Thymus (tissue), 11 donors: ENCODE measurements around the gene APC2. TPM values are rescaled to one million over a fixed set of nuclear protein-coding genes. Genes with fewer than 3 reads are reported as not detected.

ENCODE experiments used
- DNase-seq, 9 donors: peaks; one replicate each; pipeline ENCODE4 v3.0.0-alpha.2; 2013; ENCODE audit warnings: low spot score in 9 of 9, low read depth in 6 of 9, missing footprints in 1 of 9
- H3K27ac ChIP-seq, 2 donors: one replicate each; pipeline ENCODE4 v1.5.1; 2013; ENCODE audit warnings: control low read depth in 1 of 2, low read depth in 1 of 2, low read length in 1 of 2, mild to moderate bottlenecking in 1 of 2, moderate library complexity in 1 of 2
- H3K27me3 ChIP-seq, 2 donors: one replicate each; pipeline ENCODE4 v1.5.1; 2013; ENCODE audit warnings: low read length in 1 of 2; ENCODE audit not compliant: control insufficient read depth in 2 of 2, insufficient read depth in 1 of 2
- H3K36me3 ChIP-seq, 2 donors: one replicate each; pipeline ENCODE4 v1.5.1; 2013; ENCODE audit warnings: low read length in 1 of 2, mild to moderate bottlenecking in 1 of 2, moderate library complexity in 1 of 2; ENCODE audit not compliant: control insufficient read depth in 2 of 2, insufficient read depth in 2 of 2
- H3K4me1 ChIP-seq, 2 donors: one replicate each; pipeline ENCODE4 v1.5.1; 2013; ENCODE audit warnings: low read length in 2 of 2; ENCODE audit not compliant: control insufficient read depth in 2 of 2, insufficient read depth in 2 of 2
- H3K4me3 ChIP-seq, 2 donors: one replicate each; pipeline ENCODE4 v1.5.1; 2013; ENCODE audit warnings: low read length in 2 of 2, control low read depth in 1 of 2, mild to moderate bottlenecking in 1 of 2
- H3K9me3 ChIP-seq, 2 donors: one replicate each; pipeline ENCODE4 v1.5.1; 2013; ENCODE audit warnings: low read length in 1 of 2, mild to moderate bottlenecking in 1 of 2; ENCODE audit not compliant: control insufficient read depth in 2 of 2, insufficient read depth in 1 of 2
- WGBS: extraction: QIAGEN DNeasy Blood & Tissue Kit; methylation state at CpG from one replicate; pipeline ENCODE4 v1.1.7; 2013; 5-methylcytosine and 5-hydroxymethylcytosine counted together
- polyA plus RNA-seq: library from polyadenylated mRNA; stranded (reverse); fragments of 200-250 nt; gene quantifications from one replicate; pipeline ENCODE4 v1.2.3, GENCODE V29; 2013
- total RNA-seq: library from RNA; stranded (reverse); fragments of 120-200 nt; gene quantifications from one replicate; pipeline ENCODE4 v1.2.4, GENCODE V29; 2013
- donor health status: healthy.

APC2 gene
- total and polyA plus RNA-seq, 2 donors = 0.05 to 0.11 TPM

DNA sequence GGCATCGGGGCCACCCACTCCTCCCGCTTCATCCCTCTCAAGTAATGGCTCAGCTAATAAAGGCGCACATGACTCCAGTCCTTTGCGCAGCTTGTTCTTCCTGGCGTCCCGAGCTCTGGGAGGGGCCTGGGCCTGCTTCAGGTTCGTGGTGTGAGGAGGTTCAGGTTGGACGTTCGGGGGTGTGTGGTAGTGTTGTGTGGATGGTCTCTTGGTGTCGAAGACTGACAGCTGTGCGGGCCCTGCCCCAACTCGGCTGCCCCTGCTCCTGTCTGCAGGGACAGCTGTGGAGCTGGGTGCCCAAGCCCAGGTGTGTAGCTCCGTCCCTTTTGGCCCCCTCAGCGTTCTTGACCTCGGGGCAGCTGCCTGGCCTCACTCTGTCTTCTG lies 9.5 kb upstream of the APC2 start:
- peaks cover 0 to 3% of the 10 kb centered on the region in 2 donors for H3K9me3 ChIP-seq
- no peak for DNase-seq
- H3K27me3 ChIP-seq = peaks cover 6 to 16% of the 10 kb centered on the region in 2 donors
- H3K4me3 ChIP-seq = no peak overlapping the region
- H3K4me1 ChIP-seq = peaks cover 7 to 17% of the 10 kb centered on the region in 2 donors
- H3K27ac ChIP-seq = no peak overlapping the region
- WGBS = 96% methylated on average over 15 of the region's 15 CpGs
- H3K36me3 ChIP-seq = peaks cover 30 to 33% of the 10 kb centered on the region in 2 donors

DNA sequence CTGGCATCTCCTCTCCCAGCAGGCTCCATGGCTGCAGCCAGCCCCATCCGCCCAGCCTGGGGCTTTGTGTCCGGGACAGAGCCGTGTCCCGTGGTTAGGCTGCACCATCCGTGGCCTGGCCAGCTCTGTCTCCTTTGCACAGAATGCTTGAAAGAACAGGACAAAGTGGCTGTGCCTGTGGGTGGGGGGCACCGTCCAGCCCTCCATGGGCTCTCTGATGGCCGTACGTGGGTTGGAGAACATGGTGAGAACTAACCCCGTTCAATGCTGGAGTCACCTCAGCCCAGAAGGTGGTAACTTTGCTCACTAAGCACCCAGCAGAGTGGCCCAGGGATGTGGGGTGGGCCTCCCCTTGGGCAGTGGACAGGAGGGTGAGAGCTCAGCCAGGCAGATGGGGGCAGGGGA lies 8.9 kb upstream of the APC2 start:
- Histone ChIP-seq H3K4me3 (no peak overlapping the region), H3K4me1 (peaks cover 7 to 17% of the 10 kb centered on the region in 2 donors), H3K9me3 (peaks cover 0 to 3% of the 10 kb centered on the region in 2 donors), H3K27ac (no peak overlapping the region), H3K27me3 (peaks cover 12 to 22% of the 10 kb centered on the region in 2 donors), H3K36me3 (peaks cover 27 to 30% of the 10 kb centered on the region in 2 donors)
- DNase-seq = no peak
- WGBS = 98% methylated on average over 9 of the region's 9 CpGs

DNA sequence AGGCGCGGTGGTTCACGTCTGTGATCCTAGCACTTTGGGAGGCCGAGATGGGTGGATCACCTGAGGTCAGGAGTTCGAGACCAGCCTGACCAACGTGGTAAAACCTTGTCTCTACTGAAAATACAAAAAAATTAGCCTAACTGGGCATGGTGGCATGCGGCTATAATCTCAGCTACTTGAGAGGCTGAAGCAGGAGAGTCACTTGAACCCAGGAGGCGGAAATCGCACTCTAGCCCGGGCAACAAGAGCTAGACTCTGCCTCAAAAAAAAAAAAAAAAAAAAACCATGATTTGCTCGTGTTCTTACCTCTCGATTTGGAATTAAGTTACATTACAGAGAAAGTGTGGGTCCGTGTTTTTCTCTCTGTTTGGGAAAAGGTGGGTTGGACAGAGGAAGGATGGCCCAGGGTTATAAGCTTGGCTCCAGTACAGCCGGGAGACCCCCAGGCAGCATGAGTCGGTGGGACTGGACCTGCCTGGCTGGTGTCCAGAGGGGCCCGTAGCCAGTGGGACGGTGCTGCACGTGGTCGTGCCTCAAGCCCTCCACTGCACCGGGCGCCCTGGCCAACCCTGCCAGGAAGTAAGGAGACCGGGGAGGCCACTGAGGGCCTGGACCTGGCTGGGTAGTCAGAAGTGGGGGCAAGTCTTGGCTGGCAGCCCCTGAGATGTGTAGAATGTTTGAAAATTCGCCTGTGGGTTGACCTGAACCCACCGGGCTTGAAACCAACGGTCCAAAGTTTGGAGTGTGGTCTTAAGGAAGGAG lies 8.1 kb upstream of the APC2 start:
- peaks cover 27 to 30% of the 10 kb centered on the region in 2 donors for H3K36me3 ChIP-seq
- H3K4me3 ChIP-seq = no peak overlapping the region
- H3K9me3 ChIP-seq = peaks cover 0 to 5% of the 10 kb centered on the region in 2 donors
- no peak overlapping the region for H3K27ac ChIP-seq
- peaks cover 7 to 17% of the 10 kb centered on the region in 2 donors for H3K4me1 ChIP-seq
- H3K27me3 ChIP-seq = peaks cover 21 to 31% of the 10 kb centered on the region in 2 donors
- no peak for DNase-seq
- 97% methylated on average over 25 of the region's 25 CpGs for WGBS

DNA sequence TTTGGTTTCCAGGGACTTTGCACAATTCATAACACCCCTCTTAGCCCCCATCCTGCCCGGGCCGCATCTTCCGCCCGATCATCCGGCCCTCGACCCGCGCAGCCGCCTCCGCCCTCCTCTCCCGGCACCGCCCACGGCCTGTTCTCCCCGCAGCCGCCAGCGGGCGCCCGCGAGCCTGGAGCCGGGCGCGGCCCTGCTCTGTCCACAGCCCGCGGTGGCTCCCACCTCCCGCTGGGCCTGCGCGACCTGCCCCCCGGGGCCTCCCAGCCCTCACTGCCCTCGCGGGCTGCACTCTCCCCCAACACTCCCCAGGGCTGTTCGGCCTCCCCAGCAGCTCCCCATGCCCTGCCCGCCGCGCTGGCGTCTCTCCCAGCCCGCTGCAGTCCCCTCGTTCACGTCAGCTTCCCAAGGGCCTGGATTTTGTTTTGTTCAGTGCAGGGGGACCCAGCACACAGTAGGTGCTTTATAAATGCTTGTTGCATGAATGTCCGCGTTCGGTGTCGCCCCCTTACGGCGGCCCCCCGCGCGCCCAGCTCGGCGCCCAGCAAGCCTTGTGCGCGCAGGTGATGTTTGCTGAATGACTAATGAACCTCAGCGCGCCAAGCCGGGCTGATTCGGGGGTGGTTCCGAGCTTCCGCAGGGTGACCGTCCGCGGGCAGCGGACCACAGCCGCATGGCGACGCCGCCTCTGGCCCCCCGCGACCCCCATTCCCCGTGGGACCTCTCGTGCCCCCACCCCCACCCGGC lies 4.6 kb upstream of the APC2 start:
- no peak overlapping the region for H3K27ac ChIP-seq

DNA sequence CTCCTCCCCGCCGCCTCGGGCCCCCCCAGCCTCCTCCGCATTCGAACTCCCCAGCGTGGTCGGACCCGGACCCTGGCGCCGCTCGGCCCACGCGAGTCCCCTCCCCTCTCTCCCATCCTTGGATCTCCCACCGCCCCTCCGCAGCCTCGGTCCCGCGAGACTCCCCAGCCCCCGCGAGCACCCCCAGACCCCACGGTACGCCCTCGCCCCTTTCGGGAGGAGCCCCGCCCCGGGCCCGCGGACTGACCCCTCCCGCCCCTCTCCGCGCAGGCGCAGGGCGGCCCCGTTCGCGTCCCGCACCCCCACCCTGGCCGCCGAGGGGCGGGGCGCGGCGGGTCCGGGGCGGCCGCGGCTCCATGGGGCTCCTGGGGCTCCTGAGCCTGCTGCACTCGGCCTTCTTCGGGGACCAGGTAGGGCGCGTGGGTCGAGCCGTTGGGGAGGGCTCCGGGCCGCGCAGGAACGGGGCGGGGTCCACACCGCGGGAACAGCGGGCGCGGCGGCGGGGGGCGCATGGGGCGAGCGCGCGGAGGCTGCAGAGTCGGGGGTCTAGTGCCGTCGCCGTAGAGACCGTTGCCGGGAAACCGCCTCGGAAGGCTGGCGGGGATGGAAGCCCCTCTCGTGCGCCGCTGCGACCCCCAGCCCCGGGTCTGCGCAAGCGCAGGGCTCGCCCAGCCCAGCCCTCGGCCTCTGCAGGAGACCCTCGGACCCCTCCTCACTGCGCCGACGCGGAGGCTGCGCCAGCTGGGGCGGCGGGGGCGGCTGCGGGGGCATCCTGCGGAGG lies 3.8 kb upstream of the APC2 start:
- H3K4me1 ChIP-seq = peaks cover 0 to 7% of the 10 kb centered on the region in 2 donors
- WGBS = 5% methylated on average over 99 of the region's 99 CpGs
- H3K9me3 ChIP-seq = peaks cover 0 to 19% of the 10 kb centered on the region in 2 donors
- H3K4me3 ChIP-seq = peak overlapping the region in 1 of 2 donors; percentile 21
- no peak for DNase-seq
- no peak overlapping the region for H3K27ac ChIP-seq
- peaks cover 60 to 73% of the 10 kb centered on the region in 2 donors for H3K27me3 ChIP-seq
- H3K36me3 ChIP-seq = peaks cover 9 to 12% of the 10 kb centered on the region in 2 donors

More for the DNA sequence above, 4.6 kb upstream of the APC2 start:
- Histone ChIP-seq H3K4me3 (peak overlapping the region; percentile 41 to 48), H3K4me1 (peaks cover 0 to 6% of the 10 kb centered on the region in 2 donors), H3K27me3 (peaks cover 53 to 66% of the 10 kb centered on the region in 2 donors), H3K36me3 (peaks cover 17 to 20% of the 10 kb centered on the region in 2 donors), H3K9me3 (peaks cover 0 to 12% of the 10 kb centered on the region in 2 donors)
- peak in 8 of 9 donors; percentile 32 to 80 (median 60) for DNase-seq
- WGBS = 4% methylated on average over 70 of the region's 70 CpGs

DNA sequence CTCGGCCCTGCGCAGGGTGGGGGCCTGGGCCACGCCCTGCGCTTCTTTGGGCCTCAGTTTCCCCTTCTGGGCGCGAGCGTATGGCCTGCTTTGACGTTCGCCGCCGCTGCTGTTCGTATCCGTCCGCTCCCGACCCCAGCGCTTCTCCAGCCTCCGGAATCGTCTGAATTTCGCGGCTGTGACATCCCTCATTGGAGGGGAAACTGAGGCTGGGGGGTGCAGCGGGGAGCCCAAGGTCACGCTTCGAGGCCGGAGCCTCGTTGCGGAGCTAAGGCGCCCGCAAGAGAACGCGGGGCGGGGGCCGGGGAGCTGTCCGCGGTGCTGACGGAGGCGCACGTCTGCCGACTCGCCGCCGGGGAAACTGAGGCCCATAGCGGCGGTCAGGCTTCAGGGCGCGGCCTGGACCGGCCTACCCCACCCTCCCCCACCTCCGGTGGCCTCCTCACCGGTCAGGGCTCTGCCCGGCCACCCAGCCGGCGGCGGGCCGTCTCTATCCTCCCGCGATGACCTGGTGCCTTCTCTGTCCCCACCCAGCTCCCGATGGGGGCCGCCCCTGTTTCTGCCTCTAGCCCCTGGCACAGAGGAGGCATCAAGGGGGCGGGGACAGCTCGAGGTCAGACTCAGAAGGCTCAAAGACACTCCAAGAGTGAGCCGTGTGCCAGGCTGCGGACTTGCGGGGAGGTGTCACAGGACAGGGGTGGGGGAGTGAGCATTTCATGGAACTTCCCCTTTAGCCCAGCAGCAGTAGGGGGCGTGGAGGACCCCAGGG lies 3.0 kb upstream of the APC2 start:
- WGBS = 5% methylated on average over 62 of the region's 63 CpGs
- H3K4me1 ChIP-seq = peaks cover 0 to 7% of the 10 kb centered on the region in 2 donors
- peaks cover 4% of the 10 kb centered on the region in 2 donors for H3K36me3 ChIP-seq
- peaks cover 0 to 19% of the 10 kb centered on the region in 2 donors for H3K9me3 ChIP-seq
- DNase-seq = peak in 2 of 9 donors; percentile 44 to 47
- no peak overlapping the region for H3K4me3 ChIP-seq
- no peak overlapping the region for H3K27ac ChIP-seq
- peaks cover 68 to 81% of the 10 kb centered on the region in 2 donors for H3K27me3 ChIP-seq

DNA sequence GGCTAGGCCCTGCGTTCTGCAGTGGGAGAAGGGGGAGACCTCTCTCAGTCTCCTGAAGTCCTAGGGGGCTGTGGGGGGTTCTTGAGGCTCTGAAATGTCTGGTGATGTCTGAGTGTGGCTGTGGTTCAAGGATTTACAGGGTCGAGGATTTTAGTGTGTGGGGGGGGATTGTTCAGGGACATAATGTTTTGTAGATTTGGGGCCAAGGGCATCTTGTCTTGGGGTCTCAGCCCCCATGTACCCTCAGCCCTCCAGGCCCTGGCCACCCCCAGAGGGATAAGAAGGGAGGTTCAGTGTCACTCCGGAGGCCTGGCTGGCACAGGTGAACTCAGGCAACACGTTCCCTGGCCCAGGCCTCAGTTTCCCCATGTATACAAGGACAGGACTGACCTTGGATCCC lies 2.4 kb upstream of the APC2 start:
- Histone ChIP-seq H3K9me3 (peaks cover 0 to 19% of the 10 kb centered on the region in 2 donors), H3K4me1 (peaks cover 0 to 7% of the 10 kb centered on the region in 2 donors), H3K36me3 (no peaks in the 10 kb centered on the region), H3K27ac (no peak overlapping the region), H3K27me3 (peaks cover 72 to 87% of the 10 kb centered on the region in 2 donors), H3K4me3 (no peak overlapping the region)
- DNase-seq = no peak
- 33% methylated on average over 4 of the region's 4 CpGs for WGBS

DNA sequence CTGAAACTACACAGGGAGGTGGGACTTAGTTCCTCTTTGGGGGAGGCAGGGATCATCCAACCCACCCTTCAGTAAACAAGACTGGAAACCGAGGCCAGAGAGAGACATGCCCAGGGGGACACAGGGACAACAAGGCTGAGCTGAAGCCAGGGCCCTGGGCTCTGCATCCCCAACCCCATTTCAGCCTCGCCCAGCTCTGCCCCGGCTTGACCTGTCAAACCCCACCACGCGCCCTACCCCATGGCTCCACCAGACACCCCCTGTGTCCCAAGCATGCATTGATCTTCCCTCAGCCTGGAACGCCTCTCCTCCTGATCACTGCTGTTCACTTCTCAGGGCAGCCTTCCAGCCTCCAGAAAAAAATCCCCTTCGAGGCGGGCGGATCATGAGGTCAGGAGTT lies 2.0 kb upstream of the APC2 start:
- DNase-seq = no peak
- Histone ChIP-seq H3K36me3 (no peaks in the 10 kb centered on the region), H3K9me3 (peaks cover 0 to 19% of the 10 kb centered on the region in 2 donors), H3K27ac (no peak overlapping the region), H3K4me3 (no peak overlapping the region), H3K4me1 (peaks cover 0 to 7% of the 10 kb centered on the region in 2 donors), H3K27me3 (peaks cover 74 to 92% of the 10 kb centered on the region in 2 donors)
- 92% methylated on average over 9 of the region's 9 CpGs for WGBS
